ENCODE data around the gene MYO1C.
A peak's percentile ranks its signal among the peaks of the same experiment; 100 is the strongest.
"Not testable (repeated sequence)": the region's sequence is repeated elsewhere in the genome, so short reads cannot be mapped to it uniquely, and the experiment has no call there.

MYO1C gene

GRCh38 chr17:1462164-1463112, 30.0 kb downstream of the MYO1C start:
- DNase-seq: no peak

GRCh38 chr17:1461198-1461944, 31.1 kb downstream of the MYO1C start:
- no peak for DNase-seq

DNA sequence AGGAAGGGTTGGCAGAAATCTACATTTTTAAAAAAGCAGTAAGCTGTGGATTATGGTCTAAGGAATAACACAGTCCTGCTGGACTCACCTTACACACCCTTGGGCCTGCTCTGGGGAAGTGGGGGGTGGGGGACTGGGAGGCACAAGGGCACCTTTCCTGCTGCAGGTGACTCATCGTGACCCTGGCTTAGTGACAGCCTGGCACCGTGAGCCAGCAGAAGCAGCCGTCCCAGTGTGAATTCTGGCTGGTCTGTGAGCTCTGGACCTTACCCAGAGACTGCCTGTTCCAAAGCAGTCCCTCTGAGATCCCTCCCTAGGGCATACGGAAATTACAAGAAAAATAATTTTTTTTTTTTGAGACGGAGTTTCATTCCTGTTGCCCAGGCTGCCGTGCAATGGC, 32.3 kb downstream of the MYO1C start:
- no peak for DNase-seq

DNA sequence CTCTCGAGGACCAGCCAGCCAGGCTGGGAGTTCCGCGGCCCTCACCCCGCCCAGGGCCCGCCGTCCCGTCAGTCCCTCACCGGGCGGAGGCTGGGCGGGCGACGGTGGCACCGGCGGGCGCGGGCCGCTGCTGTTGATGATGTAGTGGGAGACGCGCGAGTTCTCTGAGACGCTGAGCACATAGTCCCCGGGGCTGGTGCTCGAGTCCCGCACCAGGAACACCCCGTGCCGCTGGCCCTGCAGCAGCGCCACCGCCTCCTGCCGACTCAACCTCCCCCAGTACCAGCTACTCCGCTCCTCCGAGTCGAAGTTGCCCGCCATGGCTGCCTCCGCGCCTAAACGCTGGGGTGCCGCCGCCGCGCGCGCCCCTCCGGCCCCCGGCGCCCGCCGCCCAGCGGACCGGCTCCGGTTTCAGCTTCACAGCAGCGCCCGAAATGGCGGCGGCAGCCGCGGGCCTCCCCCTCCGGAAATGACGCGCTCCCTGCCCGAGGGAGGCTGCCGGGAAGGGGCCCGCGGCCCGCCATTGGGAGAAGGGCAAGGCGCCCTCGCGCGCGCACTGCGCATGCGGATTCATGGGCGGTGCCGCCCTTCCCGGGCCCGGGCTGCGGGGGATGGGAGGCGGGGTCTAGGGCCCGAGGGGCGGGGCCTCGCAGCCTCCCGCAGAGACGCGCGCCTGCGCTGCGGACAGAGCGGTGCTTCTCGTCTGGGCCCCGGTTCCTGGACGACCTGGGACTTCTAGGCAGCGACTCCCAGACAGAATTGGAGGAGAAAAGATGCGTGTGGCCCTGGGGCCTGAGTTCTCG, 36.5 kb downstream of the MYO1C start, which contains the start of gene CRK:
TSS of gene CRK (minus strand) at position 436 of the 803 bp plus-strand sequence. CDS start at position 321, 115 bp downstream.
- DNase-seq: peak; percentile 99

DNA sequence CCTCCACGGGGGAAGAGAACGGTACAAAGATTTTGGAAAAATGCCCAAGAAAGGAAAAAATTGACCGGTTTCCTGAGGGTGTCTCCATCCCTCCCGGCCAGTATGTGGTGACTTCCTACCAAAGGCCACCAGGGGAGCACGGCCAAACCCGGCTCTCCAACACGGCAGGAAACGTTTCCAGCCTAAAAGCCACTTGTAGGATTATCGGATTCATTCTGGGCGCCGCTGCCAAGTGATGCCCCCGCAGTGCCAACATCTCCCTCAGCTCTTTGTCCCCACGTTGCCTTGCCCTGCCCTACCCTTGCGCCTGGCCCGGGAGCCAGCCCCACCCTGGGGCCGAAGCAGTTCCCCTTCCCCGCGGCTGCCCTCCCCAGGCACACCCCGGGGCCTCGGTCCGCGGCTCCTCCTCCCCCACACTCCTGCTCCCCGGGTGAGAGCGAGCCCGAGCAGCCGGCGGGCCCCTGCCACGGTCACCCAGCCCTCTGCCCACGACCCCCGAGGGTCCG, 37.1 kb downstream of the MYO1C start:
- DNase-seq: peak; percentile 26

- no peak for DNase-seq
Observed at GRCh38 chr17:1454541-1454940, 37.9 kb downstream of the MYO1C start.

DNA sequence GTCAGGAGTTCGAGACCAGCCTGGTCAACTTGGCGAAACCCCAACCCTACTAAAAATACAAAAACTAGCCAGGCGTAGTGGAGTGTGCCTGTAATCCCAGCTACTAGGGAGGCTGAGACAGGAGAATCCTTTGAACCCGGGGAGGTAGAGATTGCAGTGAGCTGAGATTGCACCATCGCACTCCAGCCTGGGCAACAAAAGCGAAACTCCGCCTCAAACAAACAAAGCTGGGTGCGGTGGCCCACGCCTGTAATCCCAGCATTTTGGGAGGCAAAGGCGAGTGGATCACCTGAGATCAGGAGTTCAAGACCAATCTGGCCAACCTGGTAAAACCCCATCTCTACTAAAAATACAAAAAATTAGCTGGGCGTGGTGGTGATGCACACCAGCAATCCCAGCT, 38.8 kb downstream of the MYO1C start:
- not testable (repeated sequence) for DNase-seq

DNA sequence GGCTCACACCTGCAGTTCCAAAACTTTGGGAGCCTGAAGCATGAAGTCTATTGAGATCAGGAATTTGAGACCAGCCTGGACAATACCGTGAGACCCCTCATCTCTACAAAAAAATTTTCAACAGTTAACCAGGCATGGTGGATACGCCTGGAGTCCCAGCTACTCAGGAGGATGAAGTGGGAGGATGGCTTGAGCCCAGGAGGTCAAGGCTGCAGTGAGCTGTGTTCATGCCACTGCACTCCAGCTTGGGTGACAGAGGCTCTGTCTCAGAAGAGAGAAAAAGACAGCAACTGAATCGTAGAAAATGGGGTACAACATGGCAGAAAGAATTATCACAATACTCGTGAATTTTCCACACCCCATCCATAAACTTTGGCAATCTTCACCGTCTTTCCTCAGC, 39.6 kb downstream of the MYO1C start:
- no peak for DNase-seq

GRCh38 chr17:1450261-1450660, 42.2 kb downstream of the MYO1C start:
- not testable (repeated sequence) for DNase-seq

GRCh38 chr17:1449412-1449967, 43.0 kb downstream of the MYO1C start:
- DNase-seq: no peak

- no peak for DNase-seq
Observed at GRCh38 chr17:1447052-1447451, 45.4 kb downstream of the MYO1C start.

DNA sequence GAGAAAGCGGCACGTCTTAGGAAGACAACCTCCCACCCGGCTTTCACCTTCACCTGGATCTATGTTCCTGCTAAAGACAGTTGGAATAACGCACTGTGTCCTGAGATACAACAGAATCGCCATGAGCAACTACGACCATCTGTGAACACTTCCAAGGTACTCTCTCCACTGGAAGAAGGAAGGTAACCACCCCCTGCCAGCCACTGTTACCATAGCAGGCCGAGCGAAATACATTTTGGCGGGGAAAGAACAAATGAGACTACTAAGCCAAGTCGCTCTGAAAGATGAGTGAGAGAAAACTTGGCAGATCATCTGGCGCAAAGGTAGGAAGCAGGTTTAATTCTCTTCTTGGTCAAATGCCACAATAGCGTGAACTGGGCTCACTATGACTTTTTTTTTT, 46.3 kb downstream of the MYO1C start:
- no peak for DNase-seq

DNA sequence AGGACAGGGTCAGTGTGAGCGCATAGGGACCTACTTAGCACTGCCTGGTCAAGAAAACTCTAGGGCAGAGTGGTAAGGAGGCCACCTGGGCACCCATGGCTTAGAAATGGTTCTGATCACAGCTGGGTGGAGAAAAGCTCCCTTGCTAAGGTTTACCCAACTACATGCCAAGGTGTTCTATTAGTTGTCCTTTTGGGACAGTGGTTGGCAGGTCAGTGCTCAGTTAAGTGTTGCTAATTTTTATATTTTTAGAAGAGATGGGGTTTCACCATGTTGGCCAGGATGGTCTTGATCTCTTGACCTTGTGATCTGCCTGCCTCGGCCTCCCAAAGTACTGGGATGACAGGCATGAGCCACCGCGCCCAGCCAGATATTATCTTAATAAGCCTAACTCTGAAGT, 46.8 kb downstream of the MYO1C start:
- not testable (repeated sequence) for DNase-seq

DNA sequence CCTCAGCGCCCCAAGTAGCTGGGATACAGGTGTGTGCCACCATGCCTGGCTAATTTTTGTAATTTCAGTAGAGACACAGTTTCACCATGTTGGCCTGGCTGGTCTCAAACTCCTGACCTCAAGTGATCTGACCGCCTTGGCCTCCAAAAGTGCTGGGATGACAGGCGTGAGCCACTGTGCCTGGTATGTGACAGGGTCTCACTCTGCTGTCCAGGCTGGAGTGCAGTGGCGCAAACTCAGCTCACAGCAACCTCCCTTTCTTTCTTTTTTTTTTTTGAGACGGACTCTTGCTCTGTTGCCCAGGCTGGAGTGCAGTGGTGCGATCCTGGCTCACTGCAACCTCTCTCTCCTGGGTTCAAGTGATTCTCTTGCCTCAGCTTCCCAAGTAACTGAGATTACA, 49.8 kb downstream of the MYO1C start:
- DNase-seq: not testable (repeated sequence)

DNA sequence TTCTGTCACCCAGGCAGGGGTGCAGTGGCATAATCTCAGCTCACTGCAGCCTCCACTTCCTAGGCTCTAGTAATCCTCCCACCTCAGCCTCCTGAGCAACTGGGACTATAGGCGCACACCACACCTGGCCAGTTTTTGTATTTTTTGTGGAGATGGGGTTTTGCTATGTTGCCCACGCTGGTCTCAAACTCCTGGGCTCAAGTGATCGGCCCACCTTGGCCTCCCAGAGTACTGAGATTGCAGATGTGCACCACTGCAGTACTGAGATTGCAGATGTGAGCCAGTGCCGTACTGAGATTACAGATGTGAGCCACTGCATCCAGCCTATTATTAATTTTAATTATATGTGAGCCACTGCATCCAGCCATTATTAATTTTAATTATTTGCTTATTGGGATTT, 50.3 kb downstream of the MYO1C start:
- no peak for DNase-seq

- DNase-seq: no peak
Observed at GRCh38 chr17:1440921-1441320, 51.6 kb downstream of the MYO1C start.

DNA sequence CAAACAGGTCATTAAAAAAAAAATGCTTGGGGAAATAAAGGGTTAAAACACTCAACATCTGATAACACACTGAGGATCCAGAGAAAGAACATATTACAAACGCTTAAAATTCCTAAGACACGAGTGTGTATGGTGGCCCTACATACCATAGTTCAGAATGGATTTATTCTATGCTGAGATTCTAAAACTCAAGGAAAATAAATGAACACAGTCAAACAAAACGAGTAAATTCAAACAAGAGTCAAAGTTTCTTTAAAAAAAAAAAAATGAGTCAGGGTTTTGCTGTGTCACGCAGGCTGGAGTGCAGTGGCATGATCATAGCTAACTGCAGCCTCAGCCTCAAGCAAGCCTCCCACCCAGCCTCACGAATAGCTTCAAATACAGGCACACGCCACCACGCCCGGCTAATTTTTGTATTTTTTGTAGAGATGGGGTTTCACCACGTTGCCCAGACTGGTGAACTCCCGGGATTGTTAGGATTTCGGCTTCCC, 53.8 kb downstream of the MYO1C start:
- DNase-seq: no peak

DNA sequence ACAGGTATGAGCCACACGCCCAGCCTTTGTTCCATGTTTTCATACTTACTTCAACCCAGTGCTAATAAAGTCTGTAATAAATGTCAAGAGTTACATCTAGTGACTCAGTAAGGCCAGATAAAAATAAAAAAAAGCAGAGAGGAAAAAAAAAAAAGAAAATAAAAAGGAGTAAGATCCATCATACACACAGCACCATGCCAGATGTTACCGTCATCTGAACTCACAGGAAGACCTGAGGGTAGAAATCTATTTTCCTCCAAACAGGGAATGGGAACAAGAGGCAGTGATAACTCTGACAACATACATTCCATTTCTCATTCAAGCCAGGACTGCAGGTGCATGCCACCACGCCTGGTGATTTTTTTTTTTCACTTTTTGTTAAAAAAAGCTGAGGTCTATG, 57.2 kb downstream of the MYO1C start:
- no peak for DNase-seq

DNA sequence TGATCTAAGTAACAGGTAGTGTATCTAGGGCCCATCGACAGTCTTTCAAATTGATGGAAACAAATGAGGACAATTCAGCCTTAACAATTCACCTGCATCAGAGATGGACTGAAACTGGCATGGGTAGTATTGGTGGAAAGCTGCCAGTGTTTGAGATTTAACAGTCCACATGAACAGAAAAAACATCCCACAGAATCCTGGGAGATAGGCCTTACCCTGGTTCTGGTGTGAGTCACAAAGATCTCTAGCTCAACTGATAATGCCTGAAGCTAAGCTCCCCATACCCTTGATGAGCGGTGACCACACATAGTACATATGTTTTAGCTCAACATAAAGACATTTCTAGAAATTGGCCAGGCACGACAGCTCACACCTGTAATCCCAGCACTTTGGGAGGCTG, 58.3 kb downstream of the MYO1C start:
- DNase-seq: no peak

GRCh38 chr17:1431631-1432104, 60.8 kb downstream of the MYO1C start:
- no peak for DNase-seq

- DNase-seq: no peak
Observed at GRCh38 chr17:1423456-1424135, 68.9 kb downstream of the MYO1C start.
